ENCODE results near the gene SVEP1. TPM values are rescaled to one million over a fixed set of nuclear protein-coding genes. Genes with fewer than 3 reads are reported as not detected.
"Not testable (repeated sequence)": the region's sequence is repeated elsewhere in the genome, so short reads cannot be mapped to it uniquely, and the experiment has no call there.

The SVEP1 gene
- total RNA-seq, 1 donor from 2014 or later, result 7.9 TPM

GRCh38 chr9:110536822-110537221, 42.7 kb downstream of the SVEP1 start:
- Mint-ChIP-seq H3K36me3 (peaks cover 7% of the 10 kb centered on the region), H3K9me3 (peaks cover 5% of the 10 kb centered on the region), H3K4me1 (ENCODE audit: unreplicated experiment) (no peaks in the 10 kb centered on the region), H3K4me3 (no peak overlapping the region), H3K27me3 (peaks cover 3% of the 10 kb centered on the region), H3K27ac (no peak overlapping the region)
- TF ChIP-seq CTCF (conservative IDR thresholded peaks at IDR 0.05), result no peak
- DNase-seq (ENCODE audit: extremely low spot score, unreplicated experiment), result no peak

- H3K27me3 Mint-ChIP-seq; H3K4me3 Mint-ChIP-seq; DNase-seq (ENCODE audit: extremely low spot score, unreplicated experiment); H3K9me3 Mint-ChIP-seq; H3K4me1 Mint-ChIP-seq (ENCODE audit: unreplicated experiment); H3K27ac Mint-ChIP-seq: not testable (repeated sequence)
- peaks cover 10% of the 10 kb centered on the region for H3K36me3 Mint-ChIP-seq
Measured at GRCh38 chr9:110534162-110534561, 45.4 kb downstream of the SVEP1 start.

- TF ChIP-seq CTCF (conservative IDR thresholded peaks at IDR 0.05), result no peak
- Mint-ChIP-seq H3K27me3 (no peaks in the 10 kb centered on the region), H3K36me3 (peaks cover 10% of the 10 kb centered on the region), H3K4me3 (no peak overlapping the region), H3K9me3 (peaks cover 11% of the 10 kb centered on the region), H3K4me1 (ENCODE audit: unreplicated experiment) (peaks cover 4% of the 10 kb centered on the region), H3K27ac (no peak overlapping the region)
- DNase-seq (ENCODE audit: extremely low spot score, unreplicated experiment), result no peak
Measured at GRCh38 chr9:110532908-110533665, 46.5 kb downstream of the SVEP1 start.

GRCh38 chr9:110531776-110532175, 47.8 kb downstream of the SVEP1 start:
- no peaks in the 10 kb centered on the region for H3K27me3 Mint-ChIP-seq
- TF ChIP-seq CTCF (conservative IDR thresholded peaks at IDR 0.05), result no peak
- H3K9me3 Mint-ChIP-seq, result peaks cover 11% of the 10 kb centered on the region
- no peak for DNase-seq (ENCODE audit: extremely low spot score, unreplicated experiment)
- peaks cover 4% of the 10 kb centered on the region for H3K4me1 Mint-ChIP-seq (ENCODE audit: unreplicated experiment)
- H3K4me3 Mint-ChIP-seq, result no peak overlapping the region
- peaks cover 10% of the 10 kb centered on the region for H3K36me3 Mint-ChIP-seq
- no peak overlapping the region for H3K27ac Mint-ChIP-seq

GRCh38 chr9:110531241-110531640, 48.3 kb downstream of the SVEP1 start:
- not testable (repeated sequence) for DNase-seq (ENCODE audit: extremely low spot score, unreplicated experiment); H3K4me1 Mint-ChIP-seq (ENCODE audit: unreplicated experiment); H3K27me3 Mint-ChIP-seq; H3K27ac Mint-ChIP-seq; H3K4me3 Mint-ChIP-seq
- H3K36me3 Mint-ChIP-seq, result peaks cover 10% of the 10 kb centered on the region
- H3K9me3 Mint-ChIP-seq, result peaks cover 11% of the 10 kb centered on the region

- Mint-ChIP-seq H3K4me3 (no peak overlapping the region), H3K9me3 (peaks cover 11% of the 10 kb centered on the region), H3K36me3 (peaks cover 3% of the 10 kb centered on the region), H3K4me1 (ENCODE audit: unreplicated experiment) (peaks cover 4% of the 10 kb centered on the region), H3K27me3 (peaks cover 4% of the 10 kb centered on the region), H3K27ac (no peak overlapping the region)
- no peak for DNase-seq (ENCODE audit: extremely low spot score, unreplicated experiment)
- no peak for TF ChIP-seq CTCF (conservative IDR thresholded peaks at IDR 0.05)
Measured at GRCh38 chr9:110528645-110529044, 50.9 kb downstream of the SVEP1 start.

Measured in type B pancreatic cell (in vitro differentiated cells).